Stimulated activated CD4-positive, alpha-beta T cell treated with anti-CD3 and anti-CD28 coated beads, Interleukin-15, amount 100 ng/mL, for 48 hours (primary cell): ENCODE results near the gene OCA2.

Experiments used
- DNase-seq, 2 donors: peaks; one replicate each; pipeline ENCODE4 v3.0.0-alpha.2; 2020; ENCODE audit warnings: low read depth in 2 of 2

The OCA2 gene

DNA sequence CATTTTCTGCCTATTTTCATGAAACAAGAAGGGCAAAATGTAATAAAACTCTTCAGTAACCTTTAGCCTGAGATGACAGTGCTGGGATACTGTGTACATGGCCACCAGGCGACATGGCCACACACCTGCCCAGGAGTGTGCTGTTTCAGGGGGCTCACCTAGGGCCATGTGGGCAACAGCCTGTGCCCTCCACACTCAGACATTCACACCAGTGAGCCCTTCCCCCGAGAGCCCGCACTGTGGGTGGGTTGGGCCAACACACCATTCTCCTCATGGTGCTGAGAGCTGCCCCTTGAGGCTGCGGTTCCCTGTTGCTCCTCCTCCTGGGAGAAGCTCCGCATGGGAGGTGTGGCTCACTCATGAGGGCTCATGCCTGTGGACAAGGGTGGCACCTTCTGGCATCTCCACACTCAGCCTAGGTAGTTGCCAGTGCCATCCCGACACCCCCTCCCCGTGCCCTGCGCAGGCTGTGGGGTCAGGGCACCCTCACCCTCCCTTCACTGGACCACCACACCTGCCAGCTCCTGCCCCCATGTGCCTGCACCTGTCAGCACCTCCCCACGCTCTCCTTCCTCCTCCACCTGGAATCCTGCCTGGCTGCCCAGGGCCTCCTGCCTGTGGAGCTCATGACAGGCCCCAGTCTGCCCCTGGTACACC is 19.7 kb downstream of the OCA2 start:
- no peak for DNase-seq

DNA sequence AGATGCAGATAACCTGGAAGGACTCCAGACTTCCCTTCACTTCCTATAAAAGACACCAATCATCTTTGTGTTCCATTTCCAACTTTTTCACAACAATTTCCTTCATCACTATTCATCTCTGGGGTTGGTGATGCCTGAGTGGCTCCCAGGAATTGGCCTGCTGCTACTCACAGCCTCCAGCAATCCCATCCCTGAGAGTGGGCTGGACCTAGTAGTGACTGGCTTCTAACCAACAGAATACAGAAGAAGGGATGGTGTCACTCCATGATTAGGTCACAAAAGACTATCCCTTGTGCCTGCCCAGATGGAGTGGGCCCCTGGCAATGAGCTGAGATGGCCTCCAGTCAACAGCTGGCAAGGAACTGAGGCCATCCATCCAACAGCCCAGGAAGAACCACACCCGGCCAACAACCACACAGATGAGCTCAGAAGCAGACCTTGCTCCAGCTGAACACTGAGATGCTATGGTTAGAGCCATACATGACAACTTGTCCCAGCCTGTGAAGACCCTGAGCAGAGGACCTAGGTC is 20.9 kb downstream of the OCA2 start:
- DNase-seq = no peak

GRCh38 chr15:28075573-28075972 is 23.5 kb downstream of the OCA2 start:
- no peak for DNase-seq

DNA sequence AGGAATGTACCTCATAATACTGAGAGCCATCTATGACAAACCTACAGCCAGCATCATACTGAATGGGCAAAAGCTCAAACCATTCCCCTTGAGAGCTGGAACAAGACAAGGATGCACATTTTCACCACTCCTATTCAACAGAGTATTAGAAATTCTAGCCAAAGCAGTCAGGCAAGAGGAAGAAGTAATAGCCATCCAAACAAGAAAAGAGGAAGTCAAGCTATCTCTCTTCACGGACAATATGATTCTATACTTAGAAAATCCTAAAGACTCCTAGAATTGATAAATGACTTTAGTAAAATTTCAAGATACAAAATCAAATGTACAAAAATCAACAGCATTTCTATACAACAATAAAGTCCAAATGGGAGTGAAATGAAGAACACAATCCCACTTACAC is 30.2 kb downstream of the OCA2 start:
- no peak for DNase-seq

GRCh38 chr15:28066231-28066630 is 32.9 kb downstream of the OCA2 start:
- no peak for DNase-seq

DNA sequence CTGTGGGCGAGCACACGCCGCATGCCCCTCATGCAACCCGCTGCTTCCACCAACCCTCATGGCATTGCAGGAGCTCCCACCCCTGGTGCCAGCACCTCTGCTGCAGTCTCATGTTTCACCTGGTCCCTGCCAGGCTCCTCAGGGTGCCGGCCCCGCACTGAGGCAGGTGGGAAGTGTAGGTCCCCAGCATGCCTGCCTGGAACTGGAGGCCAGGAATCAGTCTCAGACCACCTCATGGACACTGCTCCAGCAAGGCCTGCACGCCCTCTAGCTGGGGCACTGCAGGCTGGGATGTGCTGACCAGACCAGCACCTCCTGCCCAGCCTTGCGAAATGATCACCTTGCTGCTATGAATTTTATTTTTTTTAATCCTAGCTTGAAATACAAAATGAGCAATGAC is 39.1 kb downstream of the OCA2 start:
- DNase-seq = no peak

GRCh38 chr15:28058082-28058481 is 41.0 kb downstream of the OCA2 start:
- DNase-seq = no peak

DNA sequence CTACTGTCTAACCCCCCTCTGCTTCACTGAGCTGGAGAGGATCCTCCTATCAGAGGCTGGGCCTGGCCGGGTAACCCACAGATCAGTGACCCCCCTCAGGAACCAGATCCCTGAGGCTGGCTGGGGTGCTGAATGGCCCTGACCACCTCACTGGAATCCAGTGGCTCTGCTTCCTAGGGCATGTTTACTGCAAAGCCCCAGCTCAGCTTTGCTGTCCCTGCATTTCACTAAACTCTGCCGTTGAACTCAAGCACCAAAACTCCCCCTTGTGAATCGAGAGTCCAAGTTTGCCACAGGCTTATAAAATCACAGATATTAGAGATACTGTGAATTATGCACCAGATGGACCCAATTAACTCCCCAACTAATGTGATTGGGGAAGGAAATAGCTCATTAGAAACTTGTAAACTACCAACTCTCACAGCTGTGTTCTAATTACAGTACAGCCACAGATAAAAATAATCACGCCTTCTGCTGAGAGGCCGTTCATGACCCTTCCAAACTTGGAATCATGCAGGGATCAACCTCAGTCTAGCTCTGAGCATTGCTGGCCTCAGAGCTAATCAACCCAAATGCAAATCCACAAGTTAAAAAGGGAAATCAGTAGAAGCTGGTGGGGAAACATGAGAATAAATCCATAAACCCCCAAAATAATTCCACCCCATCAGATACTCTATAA is 47.0 kb downstream of the OCA2 start:
- no peak for DNase-seq

DNA sequence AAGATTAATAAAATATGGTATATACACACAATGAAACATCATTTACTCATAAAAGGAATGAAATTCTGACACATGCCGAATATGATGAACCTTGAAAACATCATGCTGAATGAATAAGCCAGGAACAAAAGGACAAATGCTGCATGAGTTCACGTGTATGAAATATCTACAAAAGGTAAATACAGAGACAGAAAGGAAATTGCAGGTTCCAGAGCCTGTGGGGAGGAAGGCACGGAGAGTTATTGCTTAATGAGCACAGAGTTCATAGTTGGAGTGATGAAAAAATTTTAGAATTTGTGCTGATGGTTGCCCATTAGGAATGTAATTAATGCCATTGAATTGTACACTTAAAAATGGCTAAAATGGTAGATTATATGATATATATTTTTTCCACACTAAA is 49.5 kb downstream of the OCA2 start:
- no peak for DNase-seq

DNA sequence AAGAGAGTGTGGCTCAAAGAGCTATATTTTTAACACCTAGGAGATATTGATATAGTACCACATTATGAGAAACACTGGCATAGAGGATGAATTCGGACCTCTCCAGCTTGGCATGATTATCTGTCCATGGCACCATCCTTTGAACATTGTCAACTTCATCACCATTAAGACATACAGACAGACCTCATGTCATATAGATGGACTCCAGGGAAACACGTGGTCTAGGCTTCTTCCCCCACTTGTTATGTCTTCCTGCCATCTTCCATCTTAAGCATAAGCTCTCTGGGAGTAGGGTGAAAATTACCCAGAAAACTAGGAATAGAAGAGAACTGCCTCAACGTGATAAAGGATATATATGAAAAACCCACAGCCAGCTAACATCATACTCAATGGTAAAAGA is 51.8 kb downstream of the OCA2 start:
- DNase-seq = no peak

DNA sequence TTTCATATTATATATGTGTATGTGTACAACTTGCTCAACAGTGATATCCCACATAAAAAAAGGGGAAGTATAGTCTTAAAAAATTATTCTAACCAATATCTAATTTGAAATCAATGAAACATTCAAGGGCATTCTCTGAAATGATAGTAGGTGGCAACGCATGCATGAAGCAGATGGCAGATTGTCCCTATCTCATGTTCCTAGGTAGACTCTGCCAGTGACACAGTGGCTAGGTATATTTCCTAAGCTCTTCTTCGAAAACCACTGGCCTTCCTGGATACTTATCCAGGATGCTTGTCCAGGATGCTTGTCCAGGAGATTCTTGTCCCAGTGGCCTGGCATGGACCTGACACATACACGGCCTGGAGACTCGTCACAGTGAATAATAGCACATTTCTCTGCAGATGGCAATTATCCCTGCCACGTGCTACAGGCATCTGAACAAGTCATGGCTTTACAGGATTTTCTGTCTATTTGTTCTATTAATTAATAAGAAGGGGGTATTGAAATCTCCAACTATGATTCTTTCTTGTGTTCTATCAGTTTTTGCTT is 54.9 kb downstream of the OCA2 start:
- no peak for DNase-seq

GRCh38 chr15:28043691-28044091 is 55.4 kb downstream of the OCA2 start:
- no peak for DNase-seq

GRCh38 chr15:28037969-28038590 is 61.0 kb downstream of the OCA2 start:
- DNase-seq = no peak

GRCh38 chr15:28033443-28033842 is 65.7 kb downstream of the OCA2 start:
- no peak for DNase-seq

GRCh38 chr15:28030801-28031200 is 68.3 kb downstream of the OCA2 start:
- no peak for DNase-seq

DNA sequence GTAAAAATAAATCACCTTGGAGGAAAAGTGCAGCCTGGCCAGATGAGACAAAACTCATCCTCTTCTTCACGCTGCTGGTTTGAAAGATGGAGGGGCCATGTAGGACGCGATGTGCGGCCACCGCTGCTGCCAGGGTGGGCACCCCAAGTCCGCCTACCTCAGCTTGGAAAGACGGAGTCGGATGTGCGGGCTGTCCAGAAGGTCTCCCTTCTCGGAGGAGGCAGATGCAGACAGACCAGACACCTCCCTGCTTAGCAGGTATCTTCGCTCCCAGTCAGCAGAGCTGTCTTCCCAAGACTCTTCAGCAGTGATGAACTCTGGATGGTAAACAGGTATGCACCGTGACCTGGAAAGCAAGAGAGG is 71.4 kb downstream of the OCA2 start:
- DNase-seq = no peak

DNA sequence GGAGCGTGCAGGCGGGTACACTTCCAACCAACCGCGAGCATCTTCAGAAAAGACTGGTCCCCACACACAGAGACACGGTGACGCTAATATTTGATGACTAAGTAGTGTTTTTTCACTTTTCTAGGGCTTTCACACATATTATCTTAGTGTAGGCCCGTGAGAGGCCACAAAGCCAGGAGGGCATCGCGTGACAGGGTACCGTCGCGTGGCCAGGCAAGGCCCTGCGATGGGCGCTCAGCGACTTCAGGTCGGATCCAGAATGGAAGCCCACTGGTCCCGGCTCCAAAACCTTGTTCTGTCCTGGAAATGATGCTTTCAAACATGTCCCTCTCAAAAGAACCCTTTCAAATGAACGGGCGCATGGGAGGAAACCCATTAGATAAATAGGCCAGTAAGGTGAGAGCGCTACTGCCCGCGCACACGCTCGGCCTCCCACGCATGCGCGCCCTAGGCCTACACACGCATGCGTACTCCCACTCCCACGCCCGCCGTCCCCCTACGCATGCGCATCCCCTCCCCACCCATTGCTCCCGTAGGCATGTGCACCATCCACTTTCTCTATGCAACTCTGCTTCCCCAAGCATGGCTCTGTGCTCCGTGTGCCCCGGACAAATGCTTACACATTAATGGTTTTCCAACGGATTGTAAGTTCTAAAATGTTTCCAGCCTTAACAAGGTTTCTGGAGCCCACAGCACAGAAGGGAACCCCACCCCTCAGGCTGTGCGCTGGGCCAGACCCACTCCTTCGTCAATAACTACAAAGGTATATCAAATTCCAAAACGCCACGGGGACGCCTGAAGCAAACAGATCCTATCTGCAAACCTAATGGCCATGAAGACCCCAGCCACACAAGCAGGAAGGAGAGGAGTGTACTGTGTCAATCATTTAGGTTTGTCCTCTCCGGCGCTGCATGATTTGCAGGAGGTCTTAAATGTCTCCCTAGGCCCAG is 72.1 kb downstream of the OCA2 start:
- DNase-seq = no peak

DNA sequence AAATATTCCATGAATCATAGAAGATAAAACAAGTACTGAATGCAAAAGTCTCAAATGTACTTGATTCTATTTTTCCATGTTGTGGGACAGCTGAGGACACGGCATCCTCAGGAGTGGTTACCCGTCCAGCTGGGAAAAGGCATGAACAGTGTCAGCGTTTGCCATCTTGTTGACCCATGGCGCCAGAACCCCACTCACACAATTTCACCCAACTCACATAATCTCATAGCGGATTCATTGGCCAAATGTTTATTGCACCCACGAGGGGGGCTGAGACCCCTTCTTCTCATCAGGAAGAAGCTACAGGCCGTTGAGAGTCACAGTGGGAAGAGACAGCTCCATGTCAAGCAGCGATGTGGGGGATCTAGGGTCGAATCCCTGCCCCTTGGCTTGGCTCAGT is 72.9 kb downstream of the OCA2 start:
- no peak for DNase-seq

- no peak for DNase-seq
Measured at GRCh38 chr15:28025413-28025812, 73.7 kb downstream of the OCA2 start.

- DNase-seq = no peak
Measured at GRCh38 chr15:28024889-28025250, 74.2 kb downstream of the OCA2 start.

GRCh38 chr15:28023933-28024888 is 74.9 kb downstream of the OCA2 start:
- DNase-seq = no peak
